ENCODE results near the gene ZNF165. TPM values are rescaled to one million over a fixed set of nuclear protein-coding genes. Genes with fewer than 3 reads are reported as not detected.

ZNF165 gene
- total and polyA plus RNA-seq, 2 of the 13 experiments (the other 11 are each of a cell fraction or from before 2014, with no cell fraction given), result 0.58 to 8.6 TPM

Other genes with a start within 250 kb of the ZNF165 start
- gene OR2B2, start 168.2 kb upstream of the ZNF165 start, total RNA-seq (2016; rRNA removed; fragmentation: Illumina TruSeq; extraction: Trizol), result not detected in 2 replicates
- gene OR2B2, start 168.2 kb upstream of the ZNF165 start, polyA plus RNA-seq (2011; rRNA removed), result not detected in 2 replicates
- not detected in 2 replicates for gene OR2B6, start 123.3 kb upstream of the ZNF165 start, total RNA-seq (2016; rRNA removed; fragmentation: Illumina TruSeq; extraction: Trizol)
- 1.2 and 1.4 TPM in 2 replicates for gene OR2B6, start 123.3 kb upstream of the ZNF165 start, polyA plus RNA-seq (2011; rRNA removed)
- 12.7 and 13.4 TPM in 2 replicates for gene ZSCAN16, start 44.0 kb downstream of the ZNF165 start, total RNA-seq (2016; rRNA removed; fragmentation: Illumina TruSeq; extraction: Trizol)
- gene ZSCAN16, start 44.0 kb downstream of the ZNF165 start, polyA plus RNA-seq (2011; rRNA removed), result 5.7 and 6.7 TPM in 2 replicates
- 20.9 and 36.1 TPM in 2 replicates for gene ZKSCAN8, start 61.3 kb downstream of the ZNF165 start, total RNA-seq (2016; rRNA removed; fragmentation: Illumina TruSeq; extraction: Trizol)
- 10.8 and 12.4 TPM in 2 replicates for gene ZKSCAN8, start 61.3 kb downstream of the ZNF165 start, polyA plus RNA-seq (2011; rRNA removed)
- gene ZSCAN9, start 144.7 kb downstream of the ZNF165 start, total RNA-seq (2016; rRNA removed; fragmentation: Illumina TruSeq; extraction: Trizol), result 17.2 and 17.8 TPM in 2 replicates
- gene ZSCAN9, start 144.7 kb downstream of the ZNF165 start, polyA plus RNA-seq (2011; rRNA removed), result 14.6 and 16.3 TPM in 2 replicates
- 7.8 and 10.2 TPM in 2 replicates for gene ZKSCAN4, start 171.7 kb downstream of the ZNF165 start, total RNA-seq (2016; rRNA removed; fragmentation: Illumina TruSeq; extraction: Trizol)
- 2.9 and 3.4 TPM in 2 replicates for gene ZKSCAN4, start 171.7 kb downstream of the ZNF165 start, polyA plus RNA-seq (2011; rRNA removed)
- not detected in 2 replicates for gene NKAPL, start 178.7 kb downstream of the ZNF165 start, total RNA-seq (2016; rRNA removed; fragmentation: Illumina TruSeq; extraction: Trizol)
- not detected in 2 replicates for gene NKAPL, start 178.7 kb downstream of the ZNF165 start, polyA plus RNA-seq (2011; rRNA removed)
- 15.6 and 18.5 TPM in 2 replicates for gene ZSCAN26, start 186.6 kb downstream of the ZNF165 start, total RNA-seq (2016; rRNA removed; fragmentation: Illumina TruSeq; extraction: Trizol)
- gene ZSCAN26, start 186.6 kb downstream of the ZNF165 start, polyA plus RNA-seq (2011; rRNA removed), result 12.0 and 13.4 TPM in 2 replicates
- 6.9 and 8.5 TPM in 2 replicates for gene PGBD1, start 201.0 kb downstream of the ZNF165 start, total RNA-seq (2016; rRNA removed; fragmentation: Illumina TruSeq; extraction: Trizol)
- 3.6 and 4.3 TPM in 2 replicates for gene PGBD1, start 201.0 kb downstream of the ZNF165 start, polyA plus RNA-seq (2011; rRNA removed)

All from HepG2 (cell line).